Mucosa of descending colon (tissue), 3 donors: ENCODE data around the gene NBPF26. TPM values are rescaled to one million over a fixed set of nuclear protein-coding genes. Genes with fewer than 3 reads are reported as not detected.
"Not testable (repeated sequence)": the region's sequence is repeated elsewhere in the genome, so short reads cannot be mapped to it uniquely, and the experiment has no call there.

Source experiments
- ATAC-seq: fragments of 200-7000 bp; cut with Tn5 transposase; one replicate; pipeline ENCODE4 v1.9.1; 2020; ENCODE audit warnings: mild to moderate bottlenecking, moderate library complexity
- DNase-seq, 3 donors: peaks; one replicate each; pipeline ENCODE4 v3.0.0-alpha.2; 2020
- H3K36me3 ChIP-seq: fragments of 200-600 bp; one replicate; pipeline ENCODE4 v1.8.0; 2021; ENCODE audit warnings: low read depth, mild to moderate bottlenecking
- H3K4me1 ChIP-seq: fragments of 200-600 bp; one replicate; pipeline ENCODE4 v1.8.0; 2021; ENCODE audit warnings: low read depth, mild to moderate bottlenecking
- H3K4me3 ChIP-seq: fragments of 200-600 bp; one replicate; pipeline ENCODE4 v1.8.0; 2021; ENCODE audit warnings: mild to moderate bottlenecking
- H3K9me3 ChIP-seq: fragments of 200-600 bp; one replicate; pipeline ENCODE4 v1.8.0; 2021; ENCODE audit warnings: mild to moderate bottlenecking
- intact Hi-C, 2 donors: fragments of 100-400 bp; cut with DNase I in 1 of 2; cut with micrococcal nuclease in 1 of 2; formaldehyde crosslinking; loops; one replicate each; pipeline versions ENCODE4 v1.11.0 to v1.11.1; 2022; cut with DNase I, micrococcal nuclease
- total RNA-seq, 3 donors: library from RNA; stranded (reverse); fragmentation: NEBNext Ultra II Directional in 2 of 3; extraction: Animal tissue kit (Norgen Biotek cat#: 25700) in 2 of 3; gene quantifications; one replicate each; pipeline versions ENCODE4 v1.2.1 to v1.2.4, GENCODE V29; 2021 to 2023
- donor health status: DM: no; HTN: no; CAD: no; lungs with moderate emphysema.
- donor health status: DM: no; HTN: no; CAD: no.
- donor health status: DM: no; HTN: yes; CAD: no.

NBPF26 gene
- total RNA-seq, 3 donors from 2014 or later, result 8.0 to 31.3 (median 12.4) TPM

DNA sequence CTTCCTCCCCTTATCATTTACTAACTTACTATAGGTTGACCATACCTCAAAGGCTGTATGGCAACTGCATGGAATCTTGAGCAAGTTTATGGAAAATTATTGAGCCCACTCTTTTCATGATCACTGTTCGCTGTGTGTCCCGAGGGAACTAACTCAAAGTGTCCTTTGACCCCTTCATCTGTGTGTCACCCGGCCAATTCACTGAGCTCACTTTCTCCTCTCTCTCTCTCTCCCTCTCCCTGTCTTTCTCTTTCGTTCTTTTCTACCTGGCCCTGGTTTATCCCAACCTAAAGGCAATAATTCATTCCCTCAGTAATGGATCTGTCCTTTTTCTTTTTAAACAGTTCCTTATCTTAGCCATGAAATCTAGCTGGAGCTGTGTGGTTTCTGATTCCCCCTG lies 102.9 kb downstream of the NBPF26 start:
- H3K4me3 ChIP-seq, H3K36me3 ChIP-seq, ATAC-seq, H3K9me3 ChIP-seq, H3K4me1 ChIP-seq, intact Hi-C loops, DNase-seq: not testable (repeated sequence)

DNA sequence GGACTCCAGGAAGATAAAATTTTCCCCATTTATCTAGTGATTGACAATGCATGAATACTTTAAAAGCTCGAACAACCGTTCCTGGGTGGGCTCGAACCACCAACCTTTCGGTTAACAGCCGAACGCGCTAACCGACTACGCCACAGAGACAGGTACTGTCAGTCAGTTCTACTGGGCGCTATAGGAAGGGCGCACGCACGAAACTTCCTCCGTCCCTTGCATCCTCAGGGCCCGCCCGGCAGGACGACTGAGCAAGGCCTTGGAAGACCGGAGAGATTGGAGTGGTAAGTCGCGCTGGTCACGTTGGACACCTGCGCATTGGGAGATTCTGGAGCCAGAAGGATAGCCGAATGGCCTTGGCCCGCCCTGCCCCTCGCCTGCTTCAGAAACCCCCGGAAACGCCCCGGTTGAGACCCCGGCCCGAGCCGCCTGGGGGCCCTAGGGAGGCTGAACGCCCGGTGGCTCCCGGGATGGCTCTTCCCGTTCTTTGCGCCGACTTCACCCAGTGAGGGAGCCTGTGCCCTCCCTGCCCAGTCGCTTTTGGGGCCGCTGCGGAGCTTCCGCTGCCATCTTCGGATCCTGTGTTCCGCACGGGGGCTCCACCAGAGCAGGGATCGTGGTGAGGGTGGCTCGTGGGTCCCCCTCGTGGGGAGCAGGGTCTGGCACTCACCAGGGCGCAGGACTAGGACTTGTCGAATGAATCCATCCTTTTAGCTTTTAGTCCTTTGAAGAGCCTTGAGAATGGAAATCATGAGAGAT lies 120.6 kb downstream of the NBPF26 start:
- ATAC-seq, H3K4me1 ChIP-seq, intact Hi-C loops, H3K36me3 ChIP-seq, H3K9me3 ChIP-seq, H3K4me3 ChIP-seq: not testable (repeated sequence)
- peak; percentile 66 to 78 (median 76) for DNase-seq

DNA sequence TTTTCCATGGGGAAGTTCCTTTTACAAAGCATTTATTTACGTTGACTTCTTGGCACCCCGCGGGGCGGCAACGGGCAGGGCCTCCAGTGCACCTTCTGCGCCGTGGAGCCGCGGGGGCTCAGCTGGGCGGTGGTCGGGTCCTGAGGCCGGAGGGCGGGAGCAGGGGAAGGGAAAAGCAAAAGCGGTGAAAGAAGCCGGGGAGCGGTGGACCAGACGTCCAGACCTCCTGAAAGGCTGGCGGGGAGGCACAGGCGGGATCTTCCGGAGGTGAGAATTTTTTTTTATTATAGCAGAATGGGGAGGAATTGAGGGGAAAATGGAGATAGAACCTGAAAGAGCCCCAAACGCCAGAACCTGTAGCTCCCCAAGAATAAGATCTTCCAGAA lies 121.2 kb downstream of the NBPF26 start:
- H3K4me1 ChIP-seq, H3K36me3 ChIP-seq, H3K9me3 ChIP-seq, ATAC-seq, intact Hi-C loops, H3K4me3 ChIP-seq, DNase-seq: not testable (repeated sequence)

DNA sequence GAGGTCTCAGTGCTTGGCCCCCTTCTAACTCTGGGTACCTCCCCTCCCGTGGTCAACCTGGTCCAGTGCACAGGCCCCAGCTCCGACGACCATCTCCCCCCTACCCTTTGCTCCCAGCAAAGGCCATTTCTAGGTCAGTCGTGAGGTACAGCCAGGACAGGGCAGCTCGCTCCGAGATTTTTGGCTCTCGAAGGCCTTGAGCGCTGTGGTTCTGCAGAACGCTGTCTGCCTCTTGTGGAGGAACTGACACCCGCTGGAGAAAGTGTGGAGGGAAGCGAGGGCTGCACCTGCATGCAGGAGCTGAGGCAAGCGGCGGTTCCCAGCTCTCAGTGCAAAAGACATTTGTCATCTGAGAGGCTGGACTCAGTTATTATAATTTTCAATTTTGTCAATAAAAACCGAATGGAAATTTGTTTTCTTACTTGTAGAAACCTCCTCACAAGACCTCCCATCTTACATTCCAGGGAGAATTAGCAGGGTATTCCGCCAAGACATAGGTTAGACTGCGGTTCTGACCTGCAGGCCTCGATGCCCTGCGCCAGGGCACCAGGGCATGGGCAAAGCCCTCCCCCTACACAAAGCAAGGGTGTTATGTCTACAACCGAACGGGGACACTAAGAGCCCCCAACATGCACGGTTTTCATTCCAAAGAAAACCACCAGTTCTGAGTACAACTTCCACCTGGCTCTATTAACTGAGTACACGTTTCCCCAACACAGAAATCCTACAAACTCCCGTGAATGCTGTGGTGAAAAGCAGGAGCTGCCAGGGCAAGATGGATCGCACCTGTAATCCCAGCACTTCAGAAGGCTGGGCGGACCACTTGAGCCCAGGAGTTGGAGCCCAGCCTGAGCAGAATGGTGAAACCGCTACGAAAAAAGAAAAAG lies 125.9 kb downstream of the NBPF26 start:
- intact Hi-C loops, H3K36me3 ChIP-seq, H3K9me3 ChIP-seq, H3K4me1 ChIP-seq, H3K4me3 ChIP-seq: not testable (repeated sequence)
- DNase-seq (peak in 1 of 3 donors; percentile 46), ATAC-seq (peak; percentile 4)

GRCh38 chr1:120850287-120850536 lies 126.5 kb downstream of the NBPF26 start:
- H3K4me3 ChIP-seq, intact Hi-C loops, H3K4me1 ChIP-seq, H3K9me3 ChIP-seq, H3K36me3 ChIP-seq, ATAC-seq: not testable (repeated sequence)
- peak in 1 of 3 donors; percentile 8 for DNase-seq

GRCh38 chr1:120850537-120851421 lies 127.0 kb downstream of the NBPF26 start:
- H3K36me3 ChIP-seq, H3K4me1 ChIP-seq, intact Hi-C loops, H3K4me3 ChIP-seq, H3K9me3 ChIP-seq: not testable (repeated sequence)
- ATAC-seq (peak; percentile 88), DNase-seq (peak; percentile 73 to 89 (median 87))

- ATAC-seq, H3K4me1 ChIP-seq, H3K36me3 ChIP-seq, H3K9me3 ChIP-seq, intact Hi-C loops, H3K4me3 ChIP-seq, DNase-seq: not testable (repeated sequence)
Measured at GRCh38 chr1:120858144-120858543, 134.4 kb downstream of the NBPF26 start.

- H3K4me1 ChIP-seq, H3K36me3 ChIP-seq, intact Hi-C loops, H3K9me3 ChIP-seq, H3K4me3 ChIP-seq, ATAC-seq, DNase-seq: not testable (repeated sequence)
Measured at GRCh38 chr1:120859615-120860234, 136.0 kb downstream of the NBPF26 start.

GRCh38 chr1:120878206-120878605 lies 154.5 kb downstream of the NBPF26 start:
- DNase-seq, H3K4me1 ChIP-seq, intact Hi-C loops, ATAC-seq, H3K4me3 ChIP-seq, H3K9me3 ChIP-seq, H3K36me3 ChIP-seq: not testable (repeated sequence)

- H3K9me3 ChIP-seq, intact Hi-C loops, DNase-seq, ATAC-seq, H3K4me1 ChIP-seq, H3K36me3 ChIP-seq, H3K4me3 ChIP-seq: not testable (repeated sequence)
Measured at GRCh38 chr1:120880056-120880455, 156.3 kb downstream of the NBPF26 start.

GRCh38 chr1:120881934-120882333 lies 158.2 kb downstream of the NBPF26 start:
- DNase-seq, H3K4me1 ChIP-seq, H3K9me3 ChIP-seq, H3K36me3 ChIP-seq, intact Hi-C loops, ATAC-seq, H3K4me3 ChIP-seq: not testable (repeated sequence)
